ENCODE results near the gene SORCS2.
A peak's percentile ranks its signal among the peaks of the same experiment; 100 is the strongest.

SORCS2 gene

DNA sequence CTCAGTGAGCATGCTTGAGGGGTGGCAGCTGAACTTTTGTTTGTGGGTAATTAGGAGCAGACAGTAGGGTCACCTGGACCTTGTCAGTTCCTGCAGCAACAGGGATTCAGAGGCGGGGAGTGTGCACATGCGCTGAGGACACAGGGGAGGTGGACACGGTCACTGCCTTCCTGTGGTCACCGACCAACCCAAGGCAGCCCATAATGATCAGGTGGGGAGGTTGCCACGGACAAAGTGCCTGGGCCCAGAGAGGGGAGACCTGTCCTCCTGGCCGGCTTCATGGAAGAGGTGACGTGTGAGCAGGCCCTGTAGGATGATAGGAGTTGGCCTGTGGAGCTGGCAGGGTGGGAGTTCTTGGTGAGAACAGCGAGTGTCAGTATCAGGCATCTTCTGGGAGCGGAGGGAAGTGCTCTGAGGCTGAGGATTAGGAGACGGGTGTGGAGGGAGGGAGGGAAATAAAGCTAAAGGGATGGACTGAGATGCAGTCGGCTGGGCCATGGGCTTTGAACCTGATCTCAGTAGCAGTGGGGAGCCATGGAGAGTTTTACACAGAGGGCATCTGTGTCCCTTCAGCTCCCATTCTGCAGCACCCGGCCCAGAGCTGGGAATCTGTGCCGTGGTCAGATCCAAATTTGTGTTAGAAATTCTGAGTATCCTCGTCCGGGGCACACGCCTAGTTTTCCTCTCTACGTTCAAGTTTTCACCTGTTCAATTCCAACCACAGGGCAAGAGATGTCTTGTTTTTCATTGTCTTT lies 142.4 kb downstream of the SORCS2 start:
- in situ Hi-C loops (cut with HindIII; ENCODE audit: low pct_unique_long_range_greater_than_20kb, low sequenced_read_pairs): no loop called here
- DNase-seq (ENCODE audit: low read depth in 1 of 2, low spot score in 1 of 2): no peak
- TF ChIP-seq JUND (IDR thresholded peaks at IDR 0.05; ENCODE audit: low read depth): no peak

DNA sequence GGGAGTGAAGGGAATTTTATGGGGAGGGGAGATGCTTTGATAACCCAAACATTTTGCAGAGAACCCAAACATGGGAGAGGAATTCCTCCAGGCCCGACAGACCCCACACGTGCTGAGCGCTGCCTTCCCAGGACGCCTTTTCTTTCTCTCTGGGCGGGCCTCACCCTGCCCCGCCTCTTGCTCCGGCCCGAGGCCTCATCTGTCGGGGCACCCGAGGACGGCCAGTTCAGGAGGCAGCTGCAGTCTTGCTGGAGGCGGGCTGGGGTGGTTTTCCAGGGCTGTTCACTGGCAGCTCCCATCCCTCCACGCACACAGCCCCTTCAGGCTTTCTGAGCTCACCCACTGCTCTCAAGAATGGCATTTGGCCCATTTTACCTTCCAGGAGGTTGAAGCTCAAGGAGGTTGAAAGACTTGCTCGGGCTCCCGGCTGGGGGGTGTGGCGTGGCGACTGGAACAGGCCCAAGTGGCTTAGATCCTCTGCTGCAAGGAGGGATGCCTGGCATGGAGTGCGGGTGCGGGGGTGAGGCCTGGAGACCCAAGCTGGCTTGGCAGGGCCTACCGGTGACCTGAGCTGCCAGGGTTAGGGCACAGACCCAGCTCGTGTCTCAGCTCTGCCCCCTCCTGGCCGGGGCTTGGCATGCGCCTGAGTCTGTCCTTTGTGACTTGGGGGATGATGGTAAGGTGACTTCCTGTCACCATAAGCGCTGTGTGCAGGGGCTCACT lies 143.2 kb downstream of the SORCS2 start:
- peak; percentile 18 to 44 for DNase-seq (ENCODE audit: low read depth in 1 of 2, low spot score in 1 of 2)
- in situ Hi-C loops (cut with HindIII; ENCODE audit: low pct_unique_long_range_greater_than_20kb, low sequenced_read_pairs): no loop called here
- TF ChIP-seq JUND (IDR thresholded peaks at IDR 0.05; ENCODE audit: low read depth): no peak

DNA sequence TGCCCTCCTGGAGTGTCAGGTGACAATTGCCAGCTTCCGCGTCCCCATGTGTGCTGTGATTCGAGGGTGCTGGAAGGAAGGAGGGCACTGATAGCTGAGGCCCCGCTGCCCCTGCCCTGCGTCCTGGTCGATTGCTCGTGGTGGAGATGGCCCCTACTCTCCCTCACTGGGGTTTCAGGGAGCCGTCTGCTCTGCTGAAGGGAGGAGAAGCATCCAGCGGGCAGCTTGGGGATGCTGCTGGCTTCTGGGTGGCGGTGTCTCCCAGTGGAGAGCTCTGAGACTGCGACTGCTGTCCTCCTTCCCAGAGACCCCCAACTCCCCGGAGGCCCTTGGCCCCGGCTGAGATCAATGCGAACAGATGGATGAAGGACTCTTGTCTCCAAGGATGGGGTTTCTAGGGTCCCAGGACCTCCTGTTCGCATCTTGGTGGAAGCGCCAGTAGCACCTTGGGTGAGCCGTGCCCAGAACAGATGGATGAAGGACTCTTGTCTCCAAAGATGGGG lies 143.8 kb downstream of the SORCS2 start:
- in situ Hi-C loops (cut with HindIII; ENCODE audit: low pct_unique_long_range_greater_than_20kb, low sequenced_read_pairs): no loop called here
- no peak for TF ChIP-seq JUND (IDR thresholded peaks at IDR 0.05; ENCODE audit: low read depth)
- DNase-seq (ENCODE audit: low read depth in 1 of 2, low spot score in 1 of 2): no peak

DNA sequence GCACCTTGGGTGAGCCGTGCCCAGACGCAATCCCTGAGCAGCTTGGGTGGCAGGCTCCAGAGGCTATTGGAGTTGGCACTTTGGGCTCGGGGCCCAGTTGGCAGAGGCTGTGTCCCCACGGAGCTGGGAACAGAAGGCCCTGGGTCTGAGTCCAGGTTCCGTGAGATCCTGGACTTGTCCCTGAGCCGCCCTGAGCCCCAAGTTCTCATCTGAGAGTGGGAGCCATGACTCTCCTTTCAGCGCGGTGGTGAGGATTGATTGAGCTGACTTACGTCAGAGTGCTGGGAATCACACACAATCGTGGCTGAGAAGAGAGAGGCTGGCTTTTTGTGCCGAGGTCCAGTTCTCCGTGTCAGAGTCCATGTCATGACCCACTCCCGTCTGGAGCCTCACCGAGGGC lies 144.4 kb downstream of the SORCS2 start:
- no peak for DNase-seq (ENCODE audit: low read depth in 1 of 2, low spot score in 1 of 2)
- in situ Hi-C loops (cut with HindIII; ENCODE audit: low pct_unique_long_range_greater_than_20kb, low sequenced_read_pairs): no loop called here
- TF ChIP-seq JUND (IDR thresholded peaks at IDR 0.05; ENCODE audit: low read depth): no peak

DNA sequence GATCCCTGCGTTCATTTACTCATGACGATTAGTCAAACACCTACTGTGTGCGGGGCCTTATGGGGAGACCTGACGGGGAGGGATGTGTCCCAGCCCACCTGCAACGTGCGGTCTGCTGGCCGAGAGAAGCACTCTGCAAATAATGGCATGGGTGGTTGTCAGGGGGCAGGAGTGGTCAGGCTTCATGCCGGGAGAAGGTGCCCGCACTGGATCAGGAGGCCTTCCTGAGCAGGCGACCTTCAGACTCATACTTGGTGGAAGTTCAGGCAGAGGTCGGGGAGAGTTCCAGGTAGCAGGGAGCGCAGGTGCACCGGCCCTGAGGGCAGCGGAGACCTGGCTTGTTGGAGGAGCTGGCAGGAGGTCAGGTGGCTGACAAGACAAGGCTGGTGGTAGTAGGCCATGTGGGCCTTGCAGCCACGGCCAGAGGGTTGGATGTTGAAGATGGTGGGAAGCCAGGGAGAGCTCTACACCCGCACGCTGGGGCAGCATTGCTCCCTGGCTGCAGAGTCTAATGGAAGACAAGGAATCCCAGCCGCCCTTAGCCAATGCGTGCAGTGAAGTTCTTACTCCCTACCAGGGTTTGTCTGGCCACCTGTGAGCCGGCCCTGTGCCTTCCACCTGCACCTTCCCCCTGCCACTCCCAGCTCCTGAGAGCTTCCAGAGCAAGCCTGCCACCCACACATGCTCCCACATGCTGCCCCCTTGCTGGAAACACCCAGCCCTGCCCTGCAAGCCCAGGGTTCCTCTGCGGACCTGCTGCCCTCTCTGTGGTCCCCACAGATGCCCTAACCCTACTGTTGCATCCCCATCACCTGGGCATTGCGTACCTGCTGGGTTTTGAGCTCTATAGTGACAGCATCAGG lies 145.1 kb downstream of the SORCS2 start:
- in situ Hi-C loops (cut with HindIII; ENCODE audit: low pct_unique_long_range_greater_than_20kb, low sequenced_read_pairs): no loop called here
- TF ChIP-seq JUND (IDR thresholded peaks at IDR 0.05; ENCODE audit: low read depth): no peak

DNA sequence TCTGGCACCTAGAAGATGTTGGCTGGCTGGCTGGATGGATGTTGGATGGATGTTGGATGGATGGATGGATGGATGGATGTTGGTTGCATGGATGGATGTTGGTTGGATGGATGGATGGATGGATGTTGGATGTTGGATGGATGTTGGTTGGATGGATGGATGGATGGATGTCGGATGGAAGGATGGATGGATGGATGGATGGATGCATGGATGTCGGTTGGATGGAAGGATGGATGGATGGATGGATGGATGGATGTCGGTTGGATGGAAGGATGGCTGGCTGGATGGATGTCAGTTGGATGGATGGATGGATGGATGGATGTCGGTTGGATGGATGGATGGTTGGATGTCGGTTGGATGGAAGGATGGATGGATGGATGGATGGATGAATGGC lies 145.7 kb downstream of the SORCS2 start:
- in situ Hi-C loops (cut with HindIII; ENCODE audit: low pct_unique_long_range_greater_than_20kb, low sequenced_read_pairs): no loop called here
- TF ChIP-seq JUND (IDR thresholded peaks at IDR 0.05; ENCODE audit: low read depth): no peak
- DNase-seq (ENCODE audit: low read depth in 1 of 2, low spot score in 1 of 2): no peak

More for the DNA sequence above, 145.1 kb downstream of the SORCS2 start:
- no peak for DNase-seq (ENCODE audit: low read depth in 1 of 2, low spot score in 1 of 2)

DNA sequence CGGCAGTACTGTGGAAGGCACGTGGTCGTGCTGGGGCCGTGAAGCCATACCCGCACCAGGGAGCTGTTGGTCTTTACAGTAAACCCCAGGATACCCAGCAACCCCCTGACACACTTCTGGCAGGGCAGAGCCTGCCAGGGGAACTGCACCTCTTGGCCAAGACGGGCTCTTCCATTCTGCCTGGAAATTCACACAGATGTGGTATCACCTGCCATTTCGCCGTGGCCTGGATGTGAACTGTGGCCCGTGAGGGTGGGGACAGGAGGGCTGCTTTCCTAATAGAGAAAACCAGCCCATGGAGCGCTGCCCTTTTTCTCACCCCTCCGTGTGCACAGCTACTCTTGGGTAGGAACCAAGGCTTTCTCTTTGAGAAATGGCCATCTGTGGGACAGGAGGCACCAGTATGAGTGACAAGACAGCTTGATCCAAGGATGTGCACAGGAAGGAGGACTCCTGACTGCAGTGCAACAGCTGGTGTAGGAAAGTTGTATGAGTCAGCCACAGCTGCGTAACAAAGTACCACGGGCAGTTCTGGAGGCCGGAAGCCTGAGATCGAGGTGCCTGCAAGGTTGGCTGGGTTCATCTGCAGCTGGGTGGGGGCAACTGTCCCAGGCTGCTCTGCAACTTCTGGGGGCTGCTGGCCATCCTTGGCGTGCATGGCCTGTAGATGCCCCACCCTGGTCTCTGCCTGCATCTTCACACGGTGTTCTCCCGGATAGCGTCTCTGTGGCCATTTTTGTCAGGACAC lies 146.7 kb downstream of the SORCS2 start:
- TF ChIP-seq JUND (IDR thresholded peaks at IDR 0.05; ENCODE audit: low read depth): no peak
- no peak for DNase-seq (ENCODE audit: low read depth in 1 of 2, low spot score in 1 of 2)
- in situ Hi-C loops (cut with HindIII; ENCODE audit: low pct_unique_long_range_greater_than_20kb, low sequenced_read_pairs): no loop called here

DNA sequence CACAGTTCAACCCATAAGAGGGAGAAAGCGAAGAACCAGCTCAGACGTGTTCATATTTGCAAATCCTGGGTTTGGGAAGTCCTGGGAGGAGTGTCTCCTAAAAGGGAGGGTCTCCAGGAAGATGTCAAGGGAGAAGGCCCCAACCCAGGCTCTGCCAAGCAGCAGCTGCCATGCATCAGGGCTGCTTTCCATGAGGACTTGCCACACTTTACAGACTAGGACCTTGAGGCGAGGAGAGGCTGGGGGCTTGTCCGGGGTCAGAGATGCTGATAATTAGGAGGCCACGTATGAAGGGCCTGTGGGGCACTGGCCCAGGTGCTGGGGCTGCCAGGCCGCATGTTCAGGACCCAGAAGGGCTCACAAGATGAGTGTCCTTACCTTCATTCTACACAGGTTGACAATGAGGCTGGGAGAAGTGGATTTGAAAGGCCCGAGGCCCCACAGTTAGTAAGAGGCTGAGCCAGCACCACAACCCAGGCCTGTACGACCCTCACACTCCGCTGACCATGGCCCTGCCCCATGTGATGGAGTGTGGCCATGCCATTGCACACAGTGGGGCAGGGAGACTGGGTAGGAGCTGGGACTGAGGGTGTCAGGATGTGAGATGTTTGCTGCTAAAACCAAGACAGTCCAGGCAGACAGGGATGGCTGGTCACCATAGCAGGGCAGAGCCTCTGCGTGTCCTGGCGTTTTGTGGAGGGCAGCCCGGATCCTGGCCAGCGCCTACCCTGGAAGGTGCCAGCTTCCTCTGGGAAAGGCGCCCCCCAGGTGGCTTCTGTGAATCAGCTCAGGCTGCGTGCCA lies 147.6 kb downstream of the SORCS2 start:
- TF ChIP-seq JUND (IDR thresholded peaks at IDR 0.05; ENCODE audit: low read depth): no peak
- no peak for DNase-seq (ENCODE audit: low read depth in 1 of 2, low spot score in 1 of 2)
- in situ Hi-C loops (cut with HindIII; ENCODE audit: low pct_unique_long_range_greater_than_20kb, low sequenced_read_pairs): no loop called here

DNA sequence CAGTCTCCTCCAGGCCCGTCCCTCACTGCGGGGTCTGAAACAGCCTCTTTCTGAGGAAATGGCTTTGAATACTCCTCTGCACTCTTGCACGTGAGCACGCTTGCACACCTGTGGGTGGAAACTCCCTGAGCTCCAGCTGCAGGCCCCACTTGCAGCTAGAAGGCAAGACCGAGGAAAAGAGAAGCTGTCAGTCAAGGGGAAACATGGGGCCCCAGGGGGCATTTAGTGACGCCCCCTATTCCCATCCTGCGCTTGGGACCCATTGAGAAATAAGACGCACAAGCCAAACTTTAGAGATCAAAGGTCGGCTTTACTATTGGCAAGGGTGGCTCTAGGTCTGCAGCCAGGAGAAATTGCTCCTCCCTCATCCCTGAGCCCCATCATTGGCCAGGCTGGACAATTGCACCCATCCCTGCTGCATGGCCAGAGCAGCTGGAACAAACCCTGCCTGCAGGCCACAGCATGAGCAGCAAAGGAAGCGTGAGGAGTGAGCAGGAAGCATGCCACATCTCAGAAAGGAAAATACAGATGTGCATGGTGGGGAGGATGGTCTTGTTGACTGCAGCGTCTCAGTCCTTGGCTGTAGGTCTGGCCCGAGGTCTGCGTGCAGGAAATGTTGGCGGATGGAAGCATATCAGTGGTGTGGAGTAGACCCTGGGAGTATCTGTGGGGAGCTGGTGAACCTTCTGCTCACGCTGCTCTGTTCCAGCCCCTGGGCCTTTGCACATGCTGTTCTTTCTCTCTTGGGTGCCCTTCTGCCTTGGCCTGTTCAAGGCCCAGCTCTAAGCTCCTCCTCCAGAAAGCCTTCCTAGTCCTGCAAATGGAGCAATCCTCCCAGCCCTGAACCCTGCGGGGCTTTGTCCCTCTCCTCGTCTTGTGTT lies 148.5 kb downstream of the SORCS2 start:
- TF ChIP-seq JUND (IDR thresholded peaks at IDR 0.05; ENCODE audit: low read depth): no peak
- DNase-seq (ENCODE audit: low read depth in 1 of 2, low spot score in 1 of 2): no peak
- in situ Hi-C loops (cut with HindIII; ENCODE audit: low pct_unique_long_range_greater_than_20kb, low sequenced_read_pairs): no loop called here

DNA sequence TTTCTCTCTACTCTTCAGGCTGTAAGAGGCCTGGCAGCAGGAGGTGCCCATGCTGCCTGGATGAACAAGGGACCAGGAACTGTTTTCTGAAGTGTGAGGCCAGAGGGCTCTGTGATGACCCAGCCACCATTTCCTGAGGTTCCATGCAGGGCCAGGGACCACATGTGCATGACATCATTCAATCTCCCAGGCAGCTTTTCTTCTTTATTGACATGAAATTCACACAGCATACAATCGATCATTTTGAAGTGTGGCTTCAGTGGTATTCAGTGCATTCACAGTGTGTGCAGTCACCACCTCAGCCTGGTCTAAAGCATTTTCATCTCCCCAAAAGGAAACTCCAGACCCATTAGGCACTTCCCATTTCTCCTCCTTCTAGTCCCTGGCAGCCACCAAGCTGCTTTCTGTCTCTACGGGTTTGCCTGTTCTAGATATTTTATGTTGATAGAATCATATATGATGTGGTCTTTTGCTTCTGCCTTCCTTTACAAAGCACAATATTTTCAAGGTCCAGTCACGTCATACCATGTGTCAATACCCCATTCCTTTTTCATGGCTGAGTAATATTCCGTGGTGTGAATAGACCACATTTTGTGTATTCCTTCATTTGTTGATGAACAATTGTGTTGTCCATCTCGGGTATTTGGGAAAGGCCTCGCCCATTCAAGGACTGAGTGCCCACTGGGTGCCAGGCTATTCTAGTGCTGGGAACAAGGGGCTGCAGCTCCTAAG lies 149.3 kb downstream of the SORCS2 start:
- no peak for DNase-seq (ENCODE audit: low read depth in 1 of 2, low spot score in 1 of 2)
- no peak for TF ChIP-seq JUND (IDR thresholded peaks at IDR 0.05; ENCODE audit: low read depth)
- in situ Hi-C loops (cut with HindIII; ENCODE audit: low pct_unique_long_range_greater_than_20kb, low sequenced_read_pairs): no loop called here

Data from T47D (cell line).